GM18526 (cell line): ENCODE results near the gene OR2AK2.

ENCODE experiments used
- POLR2A ChIP-seq: IDR thresholded peaks from 3 replicates; pipeline ENCODE4 v1.6.1; 2011; ENCODE audit not compliant: insufficient read length; ENCODE audit errors: extremely low read depth

Gene OR2AK2

GRCh38 chr1:248007778-248008177 is 42.7 kb downstream of the OR2AK2 start:
- TF ChIP-seq POLR2A: no peak

GRCh38 chr1:248009681-248010080 is 44.6 kb downstream of the OR2AK2 start:
- no peak for TF ChIP-seq POLR2A

- no peak for TF ChIP-seq POLR2A
Observed at GRCh38 chr1:248013229-248013710, 48.2 kb downstream of the OR2AK2 start, which contains the start of gene OR2L5. TSS of gene OR2L5 (plus strand) at chr1:248013660. CDS start at chr1:248021948, 8,288 bp downstream.

- TF ChIP-seq POLR2A: no peak
Observed at GRCh38 chr1:248015803-248016202, 50.8 kb downstream of the OR2AK2 start.
